WTC11 (cell line): ENCODE data around the gene ALAS1. TPM values are rescaled to one million over a fixed set of nuclear protein-coding genes. Genes with fewer than 3 reads are reported as not detected.
A peak's percentile ranks its signal among the peaks of the same experiment; 100 is the strongest.

Experiments used
- CBFB ChIP-seq: sonication (generic); formaldehyde crosslinking; IDR thresholded peaks from 2 replicates; pipeline ENCODE4 v1.8.1; 2022; ENCODE audit warnings: mild to moderate bottlenecking, low read depth, missing genetic modification reagents
- CREM ChIP-seq: sonication (generic); formaldehyde crosslinking; IDR thresholded peaks from 2 replicates; pipeline ENCODE4 v1.8.1; 2022; ENCODE audit warnings: mild to moderate bottlenecking, missing genetic modification reagents, moderate library complexity
- CTCF ChIP-seq: fragments of 200-600 bp; IDR thresholded peaks from 2 replicates; pipeline ENCODE4 v1.8.0; 2022; ENCODE audit warnings: antibody characterized with exemption
- ERG ChIP-seq: fragments of 250-450 bp; sonication (Bioruptor Pico); IDR thresholded peaks from 2 replicates; pipeline ENCODE4 v1.8.0; 2021; ENCODE audit warnings: mild to moderate bottlenecking
- ETV6 ChIP-seq: sonication (generic); formaldehyde crosslinking; IDR thresholded peaks from 2 replicates; pipeline ENCODE4 v1.8.1; 2022; ENCODE audit warnings: mild to moderate bottlenecking, missing genetic modification reagents
- IRF1 ChIP-seq: sonication (generic); formaldehyde crosslinking; IDR thresholded peaks from 2 replicates; pipeline ENCODE4 v1.8.0; 2023; ENCODE audit warnings: missing genetic modification reagents
- JAZF1 ChIP-seq: fragments of 250-450 bp; sonication (Bioruptor Pico); IDR thresholded peaks from 2 replicates; pipeline ENCODE4 v1.9.0; 2021; ENCODE audit warnings: moderate library complexity, mild to moderate bottlenecking, inconsistent platforms
- MYBL2 ChIP-seq: sonication (generic); formaldehyde crosslinking; IDR thresholded peaks from 2 replicates; pipeline ENCODE4 v1.8.1; 2023; ENCODE audit warnings: mild to moderate bottlenecking, moderate library complexity, missing genetic modification reagents
- NFYB ChIP-seq: sonication (generic); formaldehyde crosslinking; conservative IDR thresholded peaks from 2 replicates; pipeline ENCODE4 v1.8.0; 2022; ENCODE audit warnings: low read depth, missing genetic modification reagents
- OVOL2 ChIP-seq: fragments of 250-450 bp; sonication (Bioruptor Pico); IDR thresholded peaks from 2 replicates; pipeline ENCODE4 v1.9.0; 2021; ENCODE audit warnings: mild to moderate bottlenecking, borderline replicate concordance
- PRRX2 ChIP-seq: fragments of 250-450 bp; sonication (Bioruptor Pico); IDR thresholded peaks from 2 replicates; pipeline ENCODE4 v1.8.0; 2021; ENCODE audit warnings: mild to moderate bottlenecking
- SMAD3 ChIP-seq: sonication (generic); formaldehyde crosslinking; IDR thresholded peaks from 2 replicates; pipeline ENCODE4 v1.8.0; 2022; ENCODE audit warnings: missing genetic modification reagents, mild to moderate bottlenecking, borderline replicate concordance
- SP1 ChIP-seq: sonication (generic); formaldehyde crosslinking; conservative IDR thresholded peaks from 2 replicates; pipeline ENCODE4 v1.8.1; 2022; ENCODE audit warnings: missing genetic modification reagents
- TEAD1 ChIP-seq: sonication (generic); formaldehyde crosslinking; IDR thresholded peaks from 2 replicates; pipeline ENCODE4 v1.8.0; 2022; ENCODE audit warnings: mild to moderate bottlenecking, missing genetic modification reagents
- ZBTB21 ChIP-seq: sonication (generic); formaldehyde crosslinking; IDR thresholded peaks from 2 replicates; pipeline ENCODE4 v1.8.1; 2023; ENCODE audit warnings: mild to moderate bottlenecking, missing genetic modification reagents, borderline replicate concordance
- ZNF425 ChIP-seq: fragments of 250-450 bp; sonication (Bioruptor Pico); conservative IDR thresholded peaks from 2 replicates; pipeline ENCODE4 v1.9.0; 2021; ENCODE audit warnings: mild to moderate bottlenecking
- total RNA-seq: library from RNA; stranded (reverse); gene quantifications from 3 replicates; pipeline ENCODE4 v1.2.3, GENCODE V29; 2021
- TF ChIP-seq, protein P1 (sequence below): sonication (generic); formaldehyde crosslinking; IDR thresholded peaks from 2 replicates; pipeline ENCODE4 v1.8.0; 2023; ENCODE audit warnings: mild to moderate bottlenecking, missing genetic modification reagents
- TF ChIP-seq, protein P2 (sequence below): sonication (generic); formaldehyde crosslinking; IDR thresholded peaks from 2 replicates; pipeline ENCODE4 v1.8.1; 2023; ENCODE audit warnings: mild to moderate bottlenecking, missing genetic modification reagents, moderate library complexity
- TF ChIP-seq, protein P3 (sequence below): sonication (generic); formaldehyde crosslinking; IDR thresholded peaks from 2 replicates; pipeline ENCODE4 v1.8.1; 2023; ENCODE audit warnings: mild to moderate bottlenecking, missing genetic modification reagents
- TF ChIP-seq, protein P4 (sequence below): sonication (generic); formaldehyde crosslinking; conservative IDR thresholded peaks from 2 replicates; pipeline ENCODE4 v1.8.1; 2022; ENCODE audit warnings: mild to moderate bottlenecking, missing genetic modification reagents
- TF ChIP-seq, protein P5 (sequence below): fragments of 250-450 bp; sonication (Bioruptor Pico); IDR thresholded peaks from 2 replicates; pipeline ENCODE4 v1.9.0; 2021; ENCODE audit warnings: mild to moderate bottlenecking

Gene ALAS1
- total RNA-seq, 1 experiment from 2014 or later: 39.1 TPM

- TF ChIP-seq, protein P1, sequence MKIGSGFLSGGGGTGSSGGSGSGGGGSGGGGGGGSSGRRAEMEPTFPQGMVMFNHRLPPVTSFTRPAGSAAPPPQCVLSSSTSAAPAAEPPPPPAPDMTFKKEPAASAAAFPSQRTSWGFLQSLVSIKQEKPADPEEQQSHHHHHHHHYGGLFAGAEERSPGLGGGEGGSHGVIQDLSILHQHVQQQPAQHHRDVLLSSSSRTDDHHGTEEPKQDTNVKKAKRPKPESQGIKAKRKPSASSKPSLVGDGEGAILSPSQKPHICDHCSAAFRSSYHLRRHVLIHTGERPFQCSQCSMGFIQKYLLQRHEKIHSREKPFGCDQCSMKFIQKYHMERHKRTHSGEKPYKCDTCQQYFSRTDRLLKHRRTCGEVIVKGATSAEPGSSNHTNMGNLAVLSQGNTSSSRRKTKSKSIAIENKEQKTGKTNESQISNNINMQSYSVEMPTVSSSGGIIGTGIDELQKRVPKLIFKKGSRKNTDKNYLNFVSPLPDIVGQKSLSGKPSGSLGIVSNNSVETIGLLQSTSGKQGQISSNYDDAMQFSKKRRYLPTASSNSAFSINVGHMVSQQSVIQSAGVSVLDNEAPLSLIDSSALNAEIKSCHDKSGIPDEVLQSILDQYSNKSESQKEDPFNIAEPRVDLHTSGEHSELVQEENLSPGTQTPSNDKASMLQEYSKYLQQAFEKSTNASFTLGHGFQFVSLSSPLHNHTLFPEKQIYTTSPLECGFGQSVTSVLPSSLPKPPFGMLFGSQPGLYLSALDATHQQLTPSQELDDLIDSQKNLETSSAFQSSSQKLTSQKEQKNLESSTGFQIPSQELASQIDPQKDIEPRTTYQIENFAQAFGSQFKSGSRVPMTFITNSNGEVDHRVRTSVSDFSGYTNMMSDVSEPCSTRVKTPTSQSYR (CRISPR knock-in tag): 0 out of 2 replicates have a peak, but pooled peaks have one; percentile 40
- no peak for TF ChIP-seq ERG (CRISPR knock-in tag)
- peak; percentile 46; the same call in 1 of the 2 replicates for TF ChIP-seq CREM (CRISPR knock-in tag)
- no peak for TF ChIP-seq JAZF1
- no peak for TF ChIP-seq CTCF
- no peak for TF ChIP-seq OVOL2 (CRISPR knock-in tag)
- no peak for TF ChIP-seq ZNF425 (CRISPR knock-in tag)
- TF ChIP-seq ZBTB21 (CRISPR knock-in tag): peak; percentile 91
- TF ChIP-seq CBFB (CRISPR knock-in tag): no peak; the same call in 1 of the 2 replicates
- TF ChIP-seq PRRX2 (CRISPR knock-in tag): no peak
- TF ChIP-seq SMAD3: peak; percentile 66
- TF ChIP-seq NFYB (CRISPR knock-in tag): no peak
- peak; percentile 84 for TF ChIP-seq SP1 (CRISPR knock-in tag)
- TF ChIP-seq, protein P2, sequence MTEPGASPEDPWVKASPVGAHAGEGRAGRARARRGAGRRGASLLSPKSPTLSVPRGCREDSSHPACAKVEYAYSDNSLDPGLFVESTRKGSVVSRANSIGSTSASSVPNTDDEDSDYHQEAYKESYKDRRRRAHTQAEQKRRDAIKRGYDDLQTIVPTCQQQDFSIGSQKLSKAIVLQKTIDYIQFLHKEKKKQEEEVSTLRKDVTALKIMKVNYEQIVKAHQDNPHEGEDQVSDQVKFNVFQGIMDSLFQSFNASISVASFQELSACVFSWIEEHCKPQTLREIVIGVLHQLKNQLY (CRISPR knock-in tag): no peak; the same call in 1 of the 2 replicates
- TF ChIP-seq TEAD1 (CRISPR knock-in tag): no peak
- TF ChIP-seq, protein P3, sequence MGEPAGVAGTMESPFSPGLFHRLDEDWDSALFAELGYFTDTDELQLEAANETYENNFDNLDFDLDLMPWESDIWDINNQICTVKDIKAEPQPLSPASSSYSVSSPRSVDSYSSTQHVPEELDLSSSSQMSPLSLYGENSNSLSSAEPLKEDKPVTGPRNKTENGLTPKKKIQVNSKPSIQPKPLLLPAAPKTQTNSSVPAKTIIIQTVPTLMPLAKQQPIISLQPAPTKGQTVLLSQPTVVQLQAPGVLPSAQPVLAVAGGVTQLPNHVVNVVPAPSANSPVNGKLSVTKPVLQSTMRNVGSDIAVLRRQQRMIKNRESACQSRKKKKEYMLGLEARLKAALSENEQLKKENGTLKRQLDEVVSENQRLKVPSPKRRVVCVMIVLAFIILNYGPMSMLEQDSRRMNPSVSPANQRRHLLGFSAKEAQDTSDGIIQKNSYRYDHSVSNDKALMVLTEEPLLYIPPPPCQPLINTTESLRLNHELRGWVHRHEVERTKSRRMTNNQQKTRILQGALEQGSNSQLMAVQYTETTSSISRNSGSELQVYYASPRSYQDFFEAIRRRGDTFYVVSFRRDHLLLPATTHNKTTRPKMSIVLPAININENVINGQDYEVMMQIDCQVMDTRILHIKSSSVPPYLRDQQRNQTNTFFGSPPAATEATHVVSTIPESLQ: no peak
- peak; percentile 25; the same call in 1 of the 2 replicates for TF ChIP-seq ETV6
- TF ChIP-seq, protein P4, sequence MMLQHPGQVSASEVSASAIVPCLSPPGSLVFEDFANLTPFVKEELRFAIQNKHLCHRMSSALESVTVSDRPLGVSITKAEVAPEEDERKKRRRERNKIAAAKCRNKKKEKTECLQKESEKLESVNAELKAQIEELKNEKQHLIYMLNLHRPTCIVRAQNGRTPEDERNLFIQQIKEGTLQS (CRISPR knock-in tag): no peak
- TF ChIP-seq, protein P5, sequence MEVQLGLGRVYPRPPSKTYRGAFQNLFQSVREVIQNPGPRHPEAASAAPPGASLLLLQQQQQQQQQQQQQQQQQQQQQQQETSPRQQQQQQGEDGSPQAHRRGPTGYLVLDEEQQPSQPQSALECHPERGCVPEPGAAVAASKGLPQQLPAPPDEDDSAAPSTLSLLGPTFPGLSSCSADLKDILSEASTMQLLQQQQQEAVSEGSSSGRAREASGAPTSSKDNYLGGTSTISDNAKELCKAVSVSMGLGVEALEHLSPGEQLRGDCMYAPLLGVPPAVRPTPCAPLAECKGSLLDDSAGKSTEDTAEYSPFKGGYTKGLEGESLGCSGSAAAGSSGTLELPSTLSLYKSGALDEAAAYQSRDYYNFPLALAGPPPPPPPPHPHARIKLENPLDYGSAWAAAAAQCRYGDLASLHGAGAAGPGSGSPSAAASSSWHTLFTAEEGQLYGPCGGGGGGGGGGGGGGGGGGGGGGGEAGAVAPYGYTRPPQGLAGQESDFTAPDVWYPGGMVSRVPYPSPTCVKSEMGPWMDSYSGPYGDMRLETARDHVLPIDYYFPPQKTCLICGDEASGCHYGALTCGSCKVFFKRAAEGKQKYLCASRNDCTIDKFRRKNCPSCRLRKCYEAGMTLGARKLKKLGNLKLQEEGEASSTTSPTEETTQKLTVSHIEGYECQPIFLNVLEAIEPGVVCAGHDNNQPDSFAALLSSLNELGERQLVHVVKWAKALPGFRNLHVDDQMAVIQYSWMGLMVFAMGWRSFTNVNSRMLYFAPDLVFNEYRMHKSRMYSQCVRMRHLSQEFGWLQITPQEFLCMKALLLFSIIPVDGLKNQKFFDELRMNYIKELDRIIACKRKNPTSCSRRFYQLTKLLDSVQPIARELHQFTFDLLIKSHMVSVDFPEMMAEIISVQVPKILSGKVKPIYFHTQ: no peak
- TF ChIP-seq MYBL2: no peak
- TF ChIP-seq IRF1 (CRISPR knock-in tag): no peak
These were observed 41.1 kb downstream of the ALAS1 start, which contains the start of gene TWF2 (continued) for GRCh38 chr3:52238761-52239701.
